Right lobe of liver (tissue), 6 donors: Measurements from ENCODE around the gene COMMD10. TPM values are rescaled to one million over a fixed set of nuclear protein-coding genes. Genes with fewer than 3 reads are reported as not detected.
A peak's percentile ranks its signal among the peaks of the same experiment; 100 is the strongest.

Experiments used
- ATAC-seq, 4 donors: fragments of 200-7000 bp; cut with Tn5 transposase; one replicate each; pipeline ENCODE4 v1.9.1; 2020; ENCODE audit warnings: mild to moderate bottlenecking in 4 of 4, moderate library complexity in 4 of 4
- DNase-seq, 3 donors: peaks; one replicate each; pipeline ENCODE4 v3.0.0-alpha.2; 2020
- H3K27ac ChIP-seq, 3 donors: fragments of 200-600 bp; one replicate each; pipeline ENCODE4 v1.8.0; 2022
- H3K27me3 ChIP-seq, 2 donors: fragments of 200-600 bp; one replicate each; pipeline ENCODE4 v1.8.0; 2022
- H3K36me3 ChIP-seq, 4 donors: fragments of 200-600 bp; sonication (generic) in 1 of 4; one replicate each; pipeline versions ENCODE4 v1.5.1 to v1.8.0; 2017 to 2022; ENCODE audit warnings: control low read depth in 1 of 4
- H3K4me1 ChIP-seq, 4 donors: fragments of 200-600 bp; sonication (generic) in 1 of 4; one replicate each; pipeline versions ENCODE4 v1.5.1 to v1.8.0; 2017 to 2022; ENCODE audit warnings: control low read depth in 1 of 4
- H3K4me3 ChIP-seq, 3 donors: fragments of 200-600 bp; one replicate each; pipeline ENCODE4 v1.8.0; 2022
- H3K9me3 ChIP-seq, 4 donors: fragments of 200-600 bp; sonication (generic) in 1 of 4; one replicate each; pipeline versions ENCODE4 v1.5.1 to v1.8.0; 2017 to 2022; ENCODE audit warnings: control low read depth in 1 of 4
- POLR2A ChIP-seq: fragments of 450-650 bp; IDR thresholded peaks from one replicate; pipeline ENCODE4 v1.6.1; 2017; ENCODE audit warnings: antibody characterized with exemption, mild to moderate bottlenecking
- WGBS: methylation state at CpG from one replicate; pipeline ENCODE4 v1.1.6; 2018; ENCODE audit warnings: low coverage, low lambda C conversion rate; ENCODE audit not compliant: insufficient coverage; ENCODE audit errors: missing lambda C conversion rate; 5-methylcytosine and 5-hydroxymethylcytosine counted together
- intact Hi-C, 2 donors: fragments of 100-400 bp; cut with DNase I; formaldehyde crosslinking; loops; one replicate each; pipeline versions ENCODE4 v1.11.2 to v1.14.1; 2022
- small RNA-seq, 2 experiments: library from RNA; depleted of rRNA; stranded (forward); fragments of <200 nt; gene quantifications; one replicate each; pipeline ENCODE3, GENCODE V24; 2016
- total RNA-seq, 6 experiments: library from RNA; depleted of rRNA in 2 of 6; stranded (reverse); fragments of >200 nt in 2 of 6; fragmentation: NEBNext Ultra II Directional in 3 of 6; extraction: Animal tissue kit (Norgen Biotek cat#: 25700) in 3 of 6; gene quantifications; one replicate each; pipeline versions ENCODE4 v1.1.0 to v1.2.4, GENCODE V29; 2016 to 2023
- TF ChIP-seq, protein P1 (sequence below), 4 donors: fragments of 200-600 bp in 3 of 4; fragments of 450-650 bp in 1 of 4; IDR thresholded peaks; one replicate each; pipeline versions ENCODE4 v1.5.1 to v1.8.0; 2016 to 2022; ENCODE audit warnings: antibody characterized with exemption in 4 of 4, mild to moderate bottlenecking in 2 of 4
- donor health status: DM: no; HTN: yes; CAD: no.
- donor health status: DM: no; HTN: no; CAD: no.
- donor health status: DM: no; HTN: no; CAD: no.
- donor health status: DM: no; HTN: yes; CAD: no.
- donor health status: DM: no; HTN: yes; CAD: no.

COMMD10 gene
- total RNA-seq, 6 experiments from 2014 or later = 11.1 to 16.2 (median 14.4) TPM

DNA sequence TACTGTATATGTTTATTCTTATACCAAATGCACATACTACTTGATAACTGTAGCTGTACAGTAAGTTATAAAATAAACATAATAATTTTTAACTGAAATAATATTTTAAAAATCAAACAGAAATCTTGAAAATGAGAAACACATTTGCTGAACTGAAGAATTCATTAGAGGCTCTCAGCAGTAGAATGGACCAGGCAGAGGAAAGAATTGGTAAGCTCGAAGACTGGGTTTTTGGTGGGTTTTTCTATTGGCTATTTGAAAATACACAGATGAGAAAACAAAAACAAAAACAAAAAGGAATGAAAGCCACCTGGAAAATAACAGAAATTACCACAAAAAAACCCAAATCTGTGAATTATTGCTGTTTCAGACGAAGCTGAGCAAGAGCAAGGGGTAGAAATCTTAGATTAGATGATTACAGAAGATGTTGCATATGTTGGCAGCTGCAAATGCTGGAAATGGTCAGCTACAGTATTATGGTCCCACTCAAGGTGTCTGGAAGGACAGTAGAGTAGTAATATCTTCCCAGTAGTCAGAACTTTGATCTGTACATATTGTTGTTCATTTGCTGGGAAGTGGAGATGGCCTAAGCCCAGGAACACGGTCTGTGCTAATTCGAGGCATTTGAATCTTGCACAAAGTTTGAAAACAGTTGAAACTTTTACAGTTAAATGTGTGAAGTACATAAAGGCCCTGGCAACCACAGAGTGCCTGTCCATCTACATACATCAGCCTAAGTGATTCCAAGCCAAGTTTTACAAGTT, 233.4 kb downstream of the COMMD10 start:
- peak; percentile 57 to 78 (median 67) for ATAC-seq
- H3K27me3 ChIP-seq = no peaks in the 10 kb centered on the region

DNA sequence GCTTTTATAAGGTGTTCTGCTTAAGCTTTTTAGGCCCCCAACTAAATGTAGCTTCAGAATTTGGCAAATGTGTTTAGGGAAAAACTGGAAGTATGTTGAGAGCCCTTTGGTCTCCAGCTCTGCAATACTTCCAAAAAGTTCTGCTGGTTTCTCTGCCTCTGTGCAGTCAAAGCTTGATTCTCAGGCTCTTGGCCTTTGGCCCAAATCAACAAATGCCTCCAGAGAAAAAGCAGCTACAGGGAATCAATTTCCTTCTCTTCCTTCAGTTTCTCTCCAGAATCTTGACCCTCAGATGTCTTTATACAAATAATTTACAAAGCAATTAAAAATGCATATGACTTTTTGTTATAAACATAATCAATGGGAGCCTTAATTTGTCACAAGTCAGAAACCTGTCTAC, 235.7 kb downstream of the COMMD10 start:
- H3K27ac ChIP-seq = no peak overlapping the region
- H3K27me3 ChIP-seq = no peaks in the 10 kb centered on the region
- no peaks in the 10 kb centered on the region for H3K36me3 ChIP-seq
- DNase-seq = peak in 1 of 3 donors; percentile 61
- peaks cover 0 to 12% (median 4%) of the 10 kb centered on the region in 4 donors for H3K4me1 ChIP-seq
- no peak for TF ChIP-seq POLR2A
- TF ChIP-seq, protein P1, sequence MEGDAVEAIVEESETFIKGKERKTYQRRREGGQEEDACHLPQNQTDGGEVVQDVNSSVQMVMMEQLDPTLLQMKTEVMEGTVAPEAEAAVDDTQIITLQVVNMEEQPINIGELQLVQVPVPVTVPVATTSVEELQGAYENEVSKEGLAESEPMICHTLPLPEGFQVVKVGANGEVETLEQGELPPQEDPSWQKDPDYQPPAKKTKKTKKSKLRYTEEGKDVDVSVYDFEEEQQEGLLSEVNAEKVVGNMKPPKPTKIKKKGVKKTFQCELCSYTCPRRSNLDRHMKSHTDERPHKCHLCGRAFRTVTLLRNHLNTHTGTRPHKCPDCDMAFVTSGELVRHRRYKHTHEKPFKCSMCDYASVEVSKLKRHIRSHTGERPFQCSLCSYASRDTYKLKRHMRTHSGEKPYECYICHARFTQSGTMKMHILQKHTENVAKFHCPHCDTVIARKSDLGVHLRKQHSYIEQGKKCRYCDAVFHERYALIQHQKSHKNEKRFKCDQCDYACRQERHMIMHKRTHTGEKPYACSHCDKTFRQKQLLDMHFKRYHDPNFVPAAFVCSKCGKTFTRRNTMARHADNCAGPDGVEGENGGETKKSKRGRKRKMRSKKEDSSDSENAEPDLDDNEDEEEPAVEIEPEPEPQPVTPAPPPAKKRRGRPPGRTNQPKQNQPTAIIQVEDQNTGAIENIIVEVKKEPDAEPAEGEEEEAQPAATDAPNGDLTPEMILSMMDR (IDR thresholded peaks at IDR 0.05) = no peak
- intact Hi-C loops = no loop called here
- no peak overlapping the region for H3K4me3 ChIP-seq
- ATAC-seq = peak; percentile 84 to 93 (median 90)
- H3K9me3 ChIP-seq = no peaks in the 10 kb centered on the region

More for the DNA sequence above, 233.4 kb downstream of the COMMD10 start:
- WGBS = 55% methylated on average over 4 of the region's 4 CpGs
- TF ChIP-seq, protein P1 (IDR thresholded peaks at IDR 0.05) = no peak
- TF ChIP-seq POLR2A = no peak
- no peak for DNase-seq
- no peak overlapping the region for H3K4me3 ChIP-seq
- no peak overlapping the region for H3K27ac ChIP-seq
- H3K9me3 ChIP-seq = no peaks in the 10 kb centered on the region
- peaks cover 0 to 12% (median 4%) of the 10 kb centered on the region in 4 donors for H3K4me1 ChIP-seq
- intact Hi-C loops = no loop called here
- H3K36me3 ChIP-seq = no peaks in the 10 kb centered on the region

DNA sequence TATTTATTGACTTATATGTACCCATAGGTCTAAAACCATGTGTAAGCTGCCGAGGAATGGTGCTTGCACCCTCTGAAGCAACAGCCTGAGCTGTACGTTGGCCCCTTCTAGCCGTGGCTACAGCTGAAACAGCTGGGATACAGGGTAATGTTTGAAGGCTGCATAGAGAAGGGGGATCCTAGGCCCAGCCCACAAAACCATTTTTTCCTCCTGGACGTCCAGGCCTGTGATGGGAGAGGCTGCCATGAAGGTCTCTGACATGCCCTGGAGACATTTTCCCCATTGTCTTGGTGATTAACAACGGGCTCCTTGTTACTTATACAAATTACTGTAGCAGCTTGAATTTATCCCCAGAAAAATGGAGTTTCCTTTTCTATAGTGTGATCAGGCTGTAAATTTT, 244.7 kb downstream of the COMMD10 start:
- intact Hi-C loops = no loop called here
- no peak for DNase-seq
- H3K4me3 ChIP-seq = no peak overlapping the region
- 92% methylated on average over 5 of the region's 5 CpGs for WGBS
- no peak overlapping the region for H3K27ac ChIP-seq
- H3K4me1 ChIP-seq = no peaks in the 10 kb centered on the region
- TF ChIP-seq, protein P1 (IDR thresholded peaks at IDR 0.05) = no peak
- TF ChIP-seq POLR2A = no peak
- no peak for ATAC-seq
- H3K27me3 ChIP-seq = no peaks in the 10 kb centered on the region
- H3K36me3 ChIP-seq = no peaks in the 10 kb centered on the region
- no peaks in the 10 kb centered on the region for H3K9me3 ChIP-seq

DNA sequence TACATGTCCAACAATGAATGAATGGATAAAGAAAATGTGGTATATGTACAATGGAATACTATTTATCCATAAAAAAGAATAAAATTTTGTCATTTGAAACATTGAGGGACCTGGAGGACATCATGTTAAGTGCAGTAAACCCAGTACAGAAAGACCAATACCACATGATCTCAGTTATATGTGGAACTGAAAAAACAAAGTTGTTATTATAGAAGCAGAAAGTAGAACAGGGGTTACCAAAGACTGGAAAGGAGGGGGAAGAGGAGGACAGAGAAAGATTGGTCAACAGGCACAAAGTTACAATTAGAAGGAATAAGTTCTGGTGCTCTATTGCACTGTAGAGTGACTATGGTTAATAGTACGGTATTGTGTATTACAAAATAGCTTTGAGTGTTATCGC, 256.0 kb downstream of the COMMD10 start:
- 85% methylated on average over 2 of the region's 2 CpGs for WGBS
- Histone ChIP-seq H3K4me1 (no peaks in the 10 kb centered on the region), H3K27me3 (no peaks in the 10 kb centered on the region), H3K27ac (no peak overlapping the region), H3K4me3 (no peak overlapping the region), H3K9me3 (no peaks in the 10 kb centered on the region), H3K36me3 (no peaks in the 10 kb centered on the region)
- ATAC-seq = no peak
- DNase-seq = no peak
- intact Hi-C loops = no loop called here
- TF ChIP-seq, protein P1 (IDR thresholded peaks at IDR 0.05) = no peak
- TF ChIP-seq POLR2A = no peak

Small RNA genes within 50 kb of the gene (small RNA-seq; reads per million reads assigned to genes)
- 0 reads per million in 2 experiments for gene HMGN2P27
- 0 reads per million in 2 experiments for gene RNU6-644P

Other genes with a start within 250 kb of the COMMD10 start
- gene ATG12, start 243.5 kb upstream of the COMMD10 start, total RNA-seq = 10 to 100 TPM; 18.4 to 32.4 (median 21.8) TPM
- 10 to 100 TPM; 27.8 to 51.0 (median 40.4) TPM for gene AP3S1, start 243.1 kb upstream of the COMMD10 start, total RNA-seq
- gene LVRN, start 122.5 kb upstream of the COMMD10 start, total RNA-seq = under 1 TPM in 2 of 6 experiments, not detected in 4; 0.07 to 0.11 TPM
- gene ARL14EPL, start 52.6 kb upstream of the COMMD10 start, total RNA-seq = not detected